ENCODE results near the gene NRF1.

NRF1 gene

GRCh38 chr7:129798616-129799349 is 187.3 kb downstream of the NRF1 start:
- no peak for TF ChIP-seq CTCF (IDR thresholded peaks at IDR 0.05; ENCODE audit: low read depth, low read length, missing control alignments)
- DNase-seq (ENCODE audit: low read depth) = no peak

GRCh38 chr7:129799350-129799955 is 187.9 kb downstream of the NRF1 start:
- no peak overlapping the region for H3K4me3 ChIP-seq (ENCODE audit: low read depth, low read length)
- TF ChIP-seq CTCF (IDR thresholded peaks at IDR 0.05; ENCODE audit: low read depth, low read length, missing control alignments) = no peak
- no peak for DNase-seq (ENCODE audit: low read depth)

More at GRCh38 chr7:129798616-129799349, 187.3 kb downstream of the NRF1 start:
- no peak overlapping the region for H3K4me3 ChIP-seq (ENCODE audit: low read depth, low read length)

GRCh38 chr7:129800901-129801300 is 189.4 kb downstream of the NRF1 start:
- DNase-seq (ENCODE audit: low read depth) = no peak
- no peak overlapping the region for H3K4me3 ChIP-seq (ENCODE audit: low read depth, low read length)
- TF ChIP-seq CTCF (IDR thresholded peaks at IDR 0.05; ENCODE audit: low read depth, low read length, missing control alignments) = no peak

GRCh38 chr7:129801882-129802281 is 190.4 kb downstream of the NRF1 start:
- TF ChIP-seq CTCF (IDR thresholded peaks at IDR 0.05; ENCODE audit: low read depth, low read length, missing control alignments) = no peak
- no peak for DNase-seq (ENCODE audit: low read depth)
- H3K4me3 ChIP-seq (ENCODE audit: low read depth, low read length) = no peak overlapping the region

GRCh38 chr7:129803546-129804081 is 192.1 kb downstream of the NRF1 start:
- DNase-seq (ENCODE audit: low read depth) = no peak
- H3K4me3 ChIP-seq (ENCODE audit: low read depth, low read length) = no peak overlapping the region
- no peak for TF ChIP-seq CTCF (IDR thresholded peaks at IDR 0.05; ENCODE audit: low read depth, low read length, missing control alignments)

GRCh38 chr7:129804111-129804889 is 192.8 kb downstream of the NRF1 start:
- no peak for DNase-seq (ENCODE audit: low read depth)
- no peak overlapping the region for H3K4me3 ChIP-seq (ENCODE audit: low read depth, low read length)
- TF ChIP-seq CTCF (IDR thresholded peaks at IDR 0.05; ENCODE audit: low read depth, low read length, missing control alignments) = no peak

Measured in GM12864 (cell line).